Superior temporal gyrus (tissue), 1 donor: ENCODE measurements around the gene CDC25A.
"Not testable (repeated sequence)": the region's sequence is repeated elsewhere in the genome, so short reads cannot be mapped to it uniquely, and the experiment has no call there.

Source experiments
- DNase-seq: peaks from one replicate; pipeline ENCODE4 v3.0.0-alpha.2; 2016; ENCODE audit errors: extremely low spot score

The CDC25A gene

GRCh38 chr3:48188266-48189201, at the start of gene CDC25A:
CDC25A (minus strand) TSS chr3:48188417; CDS start chr3:48187947, 470 bp downstream.
- peak; percentile 98 for DNase-seq

GRCh38 chr3:48236531-48236930, 48.3 kb upstream of the CDC25A start:
- no peak for DNase-seq

- DNase-seq, result no peak
These were observed 45.3 kb upstream of the CDC25A start for GRCh38 chr3:48233542-48233941.

GRCh38 chr3:48232734-48233133, 44.5 kb upstream of the CDC25A start:
- DNase-seq, result peak; percentile 90

- peak; percentile 10 for DNase-seq
These were observed 44.0 kb upstream of the CDC25A start for GRCh38 chr3:48232232-48232631.

GRCh38 chr3:48226939-48227338, 38.7 kb upstream of the CDC25A start:
- no peak for DNase-seq

- DNase-seq, result no peak
These were observed 37.4 kb upstream of the CDC25A start for GRCh38 chr3:48225587-48225986.

- DNase-seq, result peak; percentile 13
These were observed 34.6 kb upstream of the CDC25A start, which contains the start of gene CAMP for GRCh38 chr3:48222616-48223513. CAMP (plus strand) TSS chr3:48223495; CDS start chr3:48223512, 17 bp downstream.

- no peak for DNase-seq
These were observed 32.5 kb upstream of the CDC25A start for GRCh38 chr3:48220746-48221145.

GRCh38 chr3:48219543-48219942, 31.3 kb upstream of the CDC25A start:
- no peak for DNase-seq

- no peak for DNase-seq
These were observed 30.3 kb upstream of the CDC25A start for GRCh38 chr3:48218537-48218936.

- DNase-seq, result no peak
These were observed 29.2 kb upstream of the CDC25A start for GRCh38 chr3:48217449-48217848.

- peak; percentile 18 for DNase-seq
These were observed 27.7 kb upstream of the CDC25A start for GRCh38 chr3:48215876-48216275.

- peak; percentile 12 for DNase-seq
These were observed 27.2 kb upstream of the CDC25A start for GRCh38 chr3:48215466-48215865.

- DNase-seq, result no peak
These were observed 26.8 kb upstream of the CDC25A start for GRCh38 chr3:48215019-48215418.

- DNase-seq, result no peak
These were observed 26.0 kb upstream of the CDC25A start for GRCh38 chr3:48214225-48214624.

- DNase-seq, result not testable (repeated sequence)
These were observed 23.6 kb upstream of the CDC25A start for GRCh38 chr3:48211776-48212175.

- not testable (repeated sequence) for DNase-seq
These were observed 22.3 kb upstream of the CDC25A start for GRCh38 chr3:48210534-48210933.

GRCh38 chr3:48209445-48209844, 21.2 kb upstream of the CDC25A start:
- DNase-seq, result no peak

GRCh38 chr3:48208076-48208475, 19.9 kb upstream of the CDC25A start:
- no peak for DNase-seq

GRCh38 chr3:48202632-48203031, 14.4 kb upstream of the CDC25A start:
- no peak for DNase-seq

GRCh38 chr3:48199117-48199516, 10.9 kb upstream of the CDC25A start:
- DNase-seq, result no peak
